Measurements from ENCODE around the gene ACBD7.

Gene ACBD7

DNA sequence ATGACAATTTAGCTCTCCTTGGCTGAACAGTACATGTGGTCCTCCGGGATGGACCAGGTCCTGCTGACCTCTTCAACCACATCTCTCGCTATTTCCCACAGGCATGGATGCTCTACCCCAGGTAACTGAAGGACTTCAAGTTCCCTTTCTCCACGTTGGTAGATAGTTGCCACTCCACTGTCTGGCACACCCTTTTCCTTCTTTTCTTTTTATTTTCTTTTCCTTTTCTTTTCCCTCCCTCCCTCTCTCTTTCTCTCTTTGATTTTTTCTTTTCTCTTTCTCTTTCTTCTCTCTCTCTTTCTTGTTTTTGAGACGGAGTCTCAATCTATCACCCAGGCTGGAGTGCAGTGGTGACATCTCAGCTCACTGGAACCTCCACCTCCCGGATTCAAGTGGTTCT, 2.8 kb upstream of the ACBD7 start:
- no peak for DNase-seq (ENCODE audit: low read depth)

- no peak for DNase-seq (ENCODE audit: low read depth)
Observed at GRCh38 chr10:15084502-15084922, 4.1 kb downstream of the ACBD7 start.

GRCh38 chr10:15083674-15084501, 4.7 kb downstream of the ACBD7 start:
- no peak for DNase-seq (ENCODE audit: low read depth)

GRCh38 chr10:15075421-15075820, 13.2 kb downstream of the ACBD7 start:
- no peak for DNase-seq (ENCODE audit: low read depth)

GRCh38 chr10:15072358-15072757, 16.2 kb downstream of the ACBD7 start:
- no peak for DNase-seq (ENCODE audit: low read depth)

- no peak for DNase-seq (ENCODE audit: low read depth)
Observed at GRCh38 chr10:15069230-15069629, 19.3 kb downstream of the ACBD7 start.

DNA sequence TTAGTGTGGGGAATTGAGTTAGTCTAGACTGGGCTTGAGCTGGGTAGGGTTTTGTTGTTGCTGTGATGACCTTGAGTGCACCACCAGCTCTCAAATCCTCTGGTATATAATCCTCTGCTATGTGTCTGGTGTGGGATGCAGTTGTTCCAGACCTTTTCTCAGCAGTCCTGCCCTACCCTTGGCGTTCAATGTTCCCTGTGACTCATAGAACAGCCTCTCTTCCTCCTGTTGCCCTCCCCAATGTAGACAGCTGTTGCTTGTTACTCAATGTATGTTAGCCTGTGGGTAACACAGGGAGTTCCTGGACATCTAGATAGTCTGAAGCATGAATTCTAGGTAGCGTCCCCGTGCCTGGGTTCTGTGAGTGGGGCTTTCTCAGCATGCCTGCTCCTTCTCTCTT, 19.8 kb downstream of the ACBD7 start:
- no peak for DNase-seq (ENCODE audit: low read depth)

GRCh38 chr10:15067154-15067553, 21.4 kb downstream of the ACBD7 start:
- DNase-seq (ENCODE audit: low read depth) = no peak

DNA sequence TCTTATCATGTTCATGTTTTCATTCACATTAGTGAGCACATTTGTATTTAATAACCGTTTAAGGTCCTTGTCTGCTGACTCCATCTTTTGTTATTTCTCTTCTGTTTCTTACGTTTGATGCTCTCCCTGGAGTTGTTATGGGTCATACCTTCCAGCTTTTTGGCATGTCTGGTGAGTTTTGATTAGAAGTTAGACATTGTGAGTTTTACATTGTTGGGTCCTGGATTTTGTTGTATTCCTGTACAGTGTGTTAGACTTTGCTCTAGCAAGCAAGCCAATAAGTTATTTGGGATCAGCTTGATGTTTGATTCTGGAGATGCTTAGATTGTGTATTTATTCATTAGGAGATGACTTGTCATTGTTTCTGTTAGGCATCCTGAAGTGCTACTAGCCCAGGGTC, 27.9 kb downstream of the ACBD7 start:
- no peak for DNase-seq (ENCODE audit: low read depth)

DNA sequence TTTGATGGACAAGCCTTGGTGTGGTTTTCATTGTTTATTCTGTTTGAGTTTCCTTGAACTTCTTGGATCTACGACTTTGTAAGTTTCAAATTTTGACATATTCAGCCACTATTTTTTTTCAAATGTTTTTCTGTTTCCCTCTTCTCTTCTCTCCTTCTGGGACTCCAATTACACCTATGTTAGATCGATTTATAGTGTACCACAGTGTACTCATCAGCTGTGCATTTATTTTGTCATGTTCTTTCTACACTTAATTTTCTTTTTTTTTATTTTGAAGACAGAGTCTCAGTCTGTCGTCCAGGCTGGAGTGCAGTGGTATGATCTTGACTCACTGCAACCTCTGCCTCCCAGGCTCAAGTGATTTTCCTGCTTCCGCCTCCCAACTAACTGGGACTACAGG, 28.7 kb downstream of the ACBD7 start:
- no peak for DNase-seq (ENCODE audit: low read depth)

DNA sequence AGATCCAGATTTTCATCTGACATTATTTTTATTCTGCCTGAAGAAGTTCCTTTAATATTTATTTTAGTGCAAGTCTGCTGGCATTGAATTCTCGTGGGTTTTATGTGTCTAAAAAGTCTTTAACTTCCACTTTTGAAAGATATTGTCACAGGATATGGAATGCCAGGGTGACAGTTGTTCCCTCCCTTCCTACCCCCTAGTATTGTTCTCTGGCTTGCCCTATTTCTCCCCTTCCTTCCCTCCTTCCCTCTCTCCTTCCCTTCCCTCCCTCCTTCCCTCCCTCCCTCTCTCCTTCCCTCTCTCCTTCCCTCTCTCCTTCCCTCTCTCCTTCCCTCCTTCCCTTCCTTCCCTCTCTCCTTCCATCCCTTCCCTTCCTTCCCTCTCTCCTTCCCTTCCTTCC, 29.9 kb downstream of the ACBD7 start:
- no peak for DNase-seq (ENCODE audit: low read depth)

DNA sequence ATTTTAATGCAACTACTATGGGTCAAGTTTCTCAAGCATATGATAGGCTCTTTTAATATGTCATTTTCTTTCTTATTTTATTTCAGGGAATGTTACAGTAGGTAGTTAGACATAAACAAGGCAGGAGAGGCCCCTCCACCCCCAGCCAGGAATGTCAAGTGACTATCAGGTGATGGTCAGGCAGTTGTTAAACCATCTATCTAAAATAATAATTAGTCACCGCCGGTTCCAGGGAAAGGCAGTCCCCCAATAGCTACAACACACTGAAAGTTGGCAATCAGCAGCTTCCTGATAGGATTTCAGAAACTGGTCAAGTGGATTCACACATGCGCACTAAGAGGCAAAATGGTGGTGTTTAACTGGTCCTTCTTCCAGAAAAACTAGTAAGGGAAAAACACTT, 35.5 kb downstream of the ACBD7 start:
- DNase-seq (ENCODE audit: low read depth) = no peak

GRCh38 chr10:15052121-15052520, 36.5 kb downstream of the ACBD7 start:
- DNase-seq (ENCODE audit: low read depth) = no peak

GRCh38 chr10:15049533-15049932, 39.0 kb downstream of the ACBD7 start:
- DNase-seq (ENCODE audit: low read depth) = no peak

DNA sequence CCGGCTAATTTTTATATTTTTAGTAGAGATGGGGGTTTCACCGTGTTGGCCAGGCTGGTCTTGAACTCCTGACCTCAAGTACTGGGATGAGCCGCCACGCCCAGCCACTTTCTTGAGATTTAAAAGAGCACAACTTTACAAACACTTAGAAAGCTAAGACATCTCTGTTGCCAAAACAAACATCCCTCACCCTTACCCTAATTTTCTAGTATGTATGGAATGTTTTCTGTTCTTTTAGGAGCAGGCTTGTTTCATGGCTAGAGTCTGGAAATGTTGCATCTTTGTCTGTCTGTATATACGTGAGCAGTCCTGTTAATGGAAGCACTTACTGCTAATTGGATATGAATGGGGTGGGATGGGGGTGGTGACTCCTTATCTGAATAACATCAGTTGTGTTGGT, 42.0 kb downstream of the ACBD7 start:
- DNase-seq (ENCODE audit: low read depth) = no peak

DNA sequence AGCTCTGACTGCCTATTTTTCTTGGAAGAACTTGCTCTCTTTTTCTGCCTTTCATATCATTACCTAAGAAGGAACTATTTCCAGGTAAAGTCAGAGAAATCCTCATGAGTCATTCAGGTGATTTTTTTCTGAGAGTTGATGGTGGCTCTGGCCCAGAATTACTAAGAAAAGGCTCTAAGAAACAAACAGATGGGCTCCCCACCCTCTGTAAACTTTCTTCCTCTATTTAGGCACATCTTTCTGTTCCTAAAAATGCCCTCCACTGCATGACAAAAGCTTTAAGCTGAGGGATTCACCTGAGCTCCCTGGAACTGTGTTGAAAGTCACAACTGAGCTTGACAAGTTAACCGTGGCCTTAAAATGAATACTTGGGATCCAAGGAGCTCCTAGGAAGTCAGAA, 43.2 kb downstream of the ACBD7 start:
- no peak for DNase-seq (ENCODE audit: low read depth)

GRCh38 chr10:15043674-15044073, 44.9 kb downstream of the ACBD7 start, which contains the start of gene OLAH:
TSS of gene OLAH (plus strand) at chr10:15043943. CDS start at chr10:15047289, 3,346 bp downstream.
- DNase-seq (ENCODE audit: low read depth) = no peak

DNA sequence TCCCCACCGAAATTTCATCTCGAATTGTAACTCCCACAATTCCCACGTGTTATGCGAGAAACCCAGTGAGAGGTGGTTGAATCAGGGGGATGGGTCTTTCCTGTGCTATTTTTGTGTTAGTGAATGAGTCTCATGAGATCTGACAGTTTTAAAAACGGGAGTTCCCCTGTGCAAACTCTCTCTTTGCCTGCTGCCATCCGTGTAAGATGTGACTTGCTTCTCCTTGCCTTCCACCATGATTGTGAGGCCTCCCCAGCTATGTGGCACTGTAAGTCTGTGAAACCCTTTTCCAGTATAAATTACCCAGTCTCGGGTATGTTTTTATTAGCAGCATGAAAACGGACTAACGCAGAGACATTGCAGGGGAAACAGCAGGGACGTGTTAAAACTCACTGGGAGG, 50.2 kb downstream of the ACBD7 start:
- no peak for DNase-seq (ENCODE audit: low read depth)

GRCh38 chr10:15037691-15038090, 50.9 kb downstream of the ACBD7 start:
- no peak for DNase-seq (ENCODE audit: low read depth)

DNA sequence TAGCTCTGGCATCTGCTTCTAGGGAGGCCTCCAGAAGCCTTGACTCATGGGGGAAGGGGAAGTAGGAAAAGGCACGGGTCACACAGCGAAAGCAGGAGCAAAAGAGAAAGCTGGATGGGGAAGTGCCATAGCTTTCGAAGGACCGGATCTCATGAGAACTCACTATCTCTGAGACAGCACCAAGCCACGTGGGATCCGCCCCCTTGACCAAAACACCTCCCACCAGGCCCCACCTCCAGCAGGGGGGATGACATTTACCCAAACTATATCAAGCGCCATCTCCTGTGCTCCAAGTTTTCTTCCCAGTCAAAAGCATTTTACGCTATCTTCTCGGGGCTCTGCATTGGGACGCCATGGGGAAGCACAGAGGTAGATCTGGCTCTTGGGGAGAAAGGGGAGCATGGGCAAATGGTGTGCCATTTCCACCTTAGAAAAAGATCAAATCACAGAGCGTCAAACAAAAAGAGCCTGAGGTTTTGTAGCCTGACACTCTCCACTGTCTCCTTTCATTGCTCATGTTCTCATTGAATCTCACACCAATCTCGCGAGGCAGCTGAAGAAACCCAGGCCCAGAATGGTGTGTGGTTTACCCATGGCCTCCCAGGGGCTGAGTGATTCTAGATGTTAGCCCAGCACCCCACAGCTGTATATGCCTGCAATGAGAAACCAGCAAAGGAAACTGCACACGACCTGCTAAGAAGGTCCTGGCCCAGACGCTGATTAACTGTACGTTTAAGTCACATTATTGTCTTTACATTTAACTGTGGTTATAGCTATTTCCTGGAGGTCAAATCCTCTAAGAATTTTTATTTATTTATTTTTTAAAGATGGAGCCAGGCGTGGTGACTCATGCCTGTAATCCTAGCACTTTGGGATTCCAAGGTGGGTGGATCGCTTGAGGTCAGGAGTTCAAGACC, 52.9 kb downstream of the ACBD7 start:
- DNase-seq (ENCODE audit: low read depth) = peak; percentile 5

DNA sequence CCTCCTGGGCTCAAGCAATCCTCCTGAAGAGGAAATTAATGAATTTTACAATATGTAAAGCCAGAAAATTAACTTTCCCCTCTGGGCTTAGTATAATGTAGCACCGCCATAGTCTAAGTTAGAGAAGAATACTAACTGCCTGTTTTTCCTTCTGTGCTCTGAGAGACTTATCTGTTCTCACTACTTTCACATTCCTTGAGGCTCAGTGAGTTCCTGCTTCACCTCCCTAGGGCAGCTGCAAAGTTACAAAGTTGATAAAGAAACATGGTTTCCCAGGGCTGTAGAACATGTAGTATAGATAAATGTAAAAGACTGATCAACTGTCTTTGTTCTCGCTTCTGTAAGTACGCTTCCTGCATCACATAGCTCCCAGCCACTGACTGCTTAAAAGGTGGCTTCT, 60.8 kb downstream of the ACBD7 start:
- DNase-seq (ENCODE audit: low read depth) = no peak
